GM12878 (cell line): Measurements from ENCODE around the gene CFLAR. TPM values are rescaled to one million over a fixed set of nuclear protein-coding genes. Genes with fewer than 3 reads are reported as not detected.

Source experiments
- ATF3 ChIP-seq: IDR thresholded peaks from 2 replicates; pipeline ENCODE4 v1.6.1; 2011; ENCODE audit warnings: low read depth, mild to moderate bottlenecking, low read length, moderate library complexity, borderline replicate concordance; ENCODE audit errors: extremely low read depth
- ATF7 ChIP-seq: fragments of 450-650 bp; IDR thresholded peaks from 2 replicates; pipeline ENCODE4 v1.6.1; 2016; ENCODE audit warnings: low read depth, mild to moderate bottlenecking
- CHD2 ChIP-seq: IDR thresholded peaks from 2 replicates; pipeline ENCODE4 v1.6.1; 2011; ENCODE audit warnings: low read depth, low read length, improper control_type of control experiment, borderline replicate concordance
- ESRRA ChIP-seq: IDR thresholded peaks from 2 replicates; pipeline ENCODE4 v1.6.1; 2012; ENCODE audit warnings: mild to moderate bottlenecking, low read length, improper control_type of control experiment
- ETV6 ChIP-seq, 2 experiments: fragments of 450-650 bp in 1 of 2; IDR thresholded peaks in 1 of 2; conservative IDR thresholded peaks in 1 of 2; 2 replicates each; pipeline ENCODE4 v1.6.1; 2014; ENCODE audit warnings: antibody characterized with exemption in 1 of 2, borderline replicate concordance in 1 of 2, low read depth in 1 of 2, mild to moderate bottlenecking in 1 of 2, moderate library complexity in 1 of 2
- GABPA ChIP-seq: IDR thresholded peaks from 2 replicates; pipeline ENCODE4 v1.6.1; 2014; ENCODE audit warnings: antibody characterized with exemption, low read depth, mild to moderate bottlenecking, inconsistent platforms
- HDAC6 ChIP-seq: fragments of 200-600 bp; sonication (generic); IDR thresholded peaks from one replicate; pipeline ENCODE4 v1.8.0; 2017; ENCODE audit warnings: antibody characterized with exemption; ENCODE audit not compliant: unreplicated experiment
- MTA3 ChIP-seq: IDR thresholded peaks from 2 replicates; pipeline ENCODE4 v1.6.1; 2012; ENCODE audit warnings: low read length, inconsistent platforms, borderline replicate concordance
- NFYA ChIP-seq: IDR thresholded peaks from 2 replicates; pipeline ENCODE4 v1.6.1; 2011; ENCODE audit warnings: low read depth, mild to moderate bottlenecking, low read length, improper control_type of control experiment, borderline replicate concordance
- NR2C2 ChIP-seq: IDR thresholded peaks from 2 replicates; pipeline ENCODE4 v1.6.1; 2011; ENCODE audit warnings: borderline replicate concordance, low read depth; ENCODE audit not compliant: control insufficient read depth, insufficient read length
- NR2F1 ChIP-seq: fragments of 450-650 bp; conservative IDR thresholded peaks from 2 replicates; pipeline ENCODE4 v1.6.1; 2017; ENCODE audit warnings: mild to moderate bottlenecking
- POU2F2 ChIP-seq: IDR thresholded peaks from 3 replicates; pipeline ENCODE4 v1.6.1; 2011; ENCODE audit warnings: low read depth, mild to moderate bottlenecking, low read length, borderline replicate concordance
- RELA ChIP-seq: fragments of 450-650 bp; IDR thresholded peaks from 2 replicates; pipeline ENCODE4 v1.8.0; 2014; ENCODE audit warnings: borderline replicate concordance; ENCODE audit not compliant: partially characterized antibody
- RUNX3 ChIP-seq: IDR thresholded peaks from 2 replicates; pipeline ENCODE4 v1.6.1; 2012; ENCODE audit warnings: low read length, inconsistent platforms
- SIX5 ChIP-seq: IDR thresholded peaks from 2 replicates; pipeline ENCODE4 v1.6.1; 2011; ENCODE audit warnings: mild to moderate bottlenecking, low read depth, low read length, moderate library complexity; ENCODE audit not compliant: severe bottlenecking
- SMARCA5 ChIP-seq: fragments of 450-650 bp; IDR thresholded peaks from 2 replicates; pipeline ENCODE4 v1.6.1; 2017; ENCODE audit warnings: mild to moderate bottlenecking
- USF1 ChIP-seq: IDR thresholded peaks from 2 replicates; pipeline ENCODE4 v1.6.1; 2011; ENCODE audit warnings: borderline replicate concordance, low read depth, mild to moderate bottlenecking, moderate library complexity, mixed read lengths, low read length; ENCODE audit not compliant: insufficient read depth; ENCODE audit errors: extremely low read length
- ZNF207 ChIP-seq: fragments of 450-650 bp; IDR thresholded peaks from 2 replicates; pipeline ENCODE4 v1.6.1; 2014; ENCODE audit warnings: antibody characterized with exemption, mild to moderate bottlenecking, borderline replicate concordance
- ZNF384 ChIP-seq: IDR thresholded peaks from 2 replicates; pipeline ENCODE4 v1.6.1; 2012; ENCODE audit warnings: low read depth, mild to moderate bottlenecking, low read length, improper control_type of control experiment, borderline replicate concordance
- ZNF687 ChIP-seq: fragments of 450-650 bp; IDR thresholded peaks from 2 replicates; pipeline ENCODE4 v1.6.1; 2017; ENCODE audit warnings: mild to moderate bottlenecking, moderate library complexity
- polyA plus RNA-seq, 11 experiments: library from polyadenylated mRNA; depleted of rRNA in 4 of 11; unstranded in 6 of 11; stranded (reverse) in 5 of 11; fragments of >200 nt; fragmentation: Nextera tagmentation in 4 of 11; fragmentation: Illumina TruSeq in 1 of 11; extraction: Ambion mirVana in 4 of 11; extraction: Trizol in 1 of 11; gene quantifications; 1 replicate in 1 of 11; 2 replicates in 10 of 11; pipeline versions ENCODE4 v1.2.1 to v1.2.3, GENCODE V29; 2011 to 2016; ENCODE audit warnings: inconsistent platforms in 2 of 11, missing spikeins in 2 of 11, low read depth in 1 of 11
- total RNA-seq, 4 experiments: library from RNA; depleted of rRNA in 3 of 4; stranded (reverse); fragments of >200 nt in 3 of 4; fragmentation: Illumina TruSeq in 1 of 4; extraction: Trizol in 1 of 4; gene quantifications; 2 replicates each; pipeline versions ENCODE4 v1.2.1 to v1.2.3, GENCODE V29; 2013 to 2021
- TF ChIP-seq, protein P1 (sequence below): fragments of 450-650 bp; IDR thresholded peaks from 2 replicates; pipeline ENCODE4 v1.6.1; 2017; ENCODE audit warnings: mild to moderate bottlenecking
- TF ChIP-seq, protein P2 (sequence below): IDR thresholded peaks from 2 replicates; pipeline ENCODE4 v1.6.1; 2012; ENCODE audit warnings: low read depth, low read length, improper control_type of control experiment

The CFLAR gene
- total and polyA plus RNA-seq, 10 of the 15 experiments (the other 5 are each of a cell fraction or from before 2014, with no cell fraction given) = 80.6 to 181 (median 101) TPM

DNA sequence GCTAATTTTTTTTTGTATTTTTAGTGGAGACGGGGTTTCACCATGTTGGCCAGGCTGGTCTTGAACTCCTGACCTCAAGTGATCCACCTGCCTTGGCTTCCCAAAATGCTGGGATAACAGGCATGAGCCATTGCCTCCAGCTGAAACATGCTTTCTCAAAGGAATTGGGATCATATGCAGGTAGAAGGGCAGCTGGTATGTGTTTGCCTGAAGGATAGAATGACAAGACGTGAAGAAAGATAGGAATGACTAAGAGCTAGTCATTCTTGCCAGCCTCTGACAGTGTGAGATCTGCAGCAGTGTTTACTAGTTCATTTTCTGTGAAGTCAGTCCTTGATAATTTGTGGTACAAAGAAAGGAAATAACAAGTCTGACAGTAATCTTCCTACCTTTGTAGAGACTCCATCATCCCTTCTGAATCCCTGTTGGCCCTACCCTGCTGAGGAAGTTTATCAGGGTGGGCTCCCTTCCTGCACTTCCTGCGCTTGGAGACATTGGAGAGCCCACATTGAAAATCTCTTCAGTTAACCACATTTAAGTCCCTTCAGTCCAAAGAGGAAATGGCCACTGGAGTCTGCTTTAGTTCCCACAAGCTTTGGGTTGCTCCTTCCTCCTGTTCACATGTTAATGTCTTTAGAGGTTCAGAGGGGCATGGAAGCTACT is 14.7 kb downstream of the CFLAR start (continued):
- TF ChIP-seq USF1 (no peak), ZNF687 (no peak), MTA3 (peak; percentile 24; the same call in 1 of the 2 replicates), SMARCA5 (no peak), NR2F1 (no peak), NFYA (no peak), HDAC6 (no peak), RUNX3 (peak; percentile 61), GABPA (no peak), ESRRA (no peak), ETV6 (conservative IDR thresholded peaks at IDR 0.05 in 1 of 2, IDR thresholded peaks at IDR 0.05 in 1 of 2; ENCODE audit: borderline replicate concordance in 1 of 2, low read depth in 1 of 2) (peak in 1 of 2 experiments; percentile 51; a peak in 1 of 4 replicates), RELA (no peak), ATF3 (no peak), ATF7 (no peak), NR2C2 (no peak), POU2F2 (no peak), SIX5 (no peak), ZNF384 (no peak), CHD2 (no peak), ZNF207 (no peak)
- TF ChIP-seq, protein P1, sequence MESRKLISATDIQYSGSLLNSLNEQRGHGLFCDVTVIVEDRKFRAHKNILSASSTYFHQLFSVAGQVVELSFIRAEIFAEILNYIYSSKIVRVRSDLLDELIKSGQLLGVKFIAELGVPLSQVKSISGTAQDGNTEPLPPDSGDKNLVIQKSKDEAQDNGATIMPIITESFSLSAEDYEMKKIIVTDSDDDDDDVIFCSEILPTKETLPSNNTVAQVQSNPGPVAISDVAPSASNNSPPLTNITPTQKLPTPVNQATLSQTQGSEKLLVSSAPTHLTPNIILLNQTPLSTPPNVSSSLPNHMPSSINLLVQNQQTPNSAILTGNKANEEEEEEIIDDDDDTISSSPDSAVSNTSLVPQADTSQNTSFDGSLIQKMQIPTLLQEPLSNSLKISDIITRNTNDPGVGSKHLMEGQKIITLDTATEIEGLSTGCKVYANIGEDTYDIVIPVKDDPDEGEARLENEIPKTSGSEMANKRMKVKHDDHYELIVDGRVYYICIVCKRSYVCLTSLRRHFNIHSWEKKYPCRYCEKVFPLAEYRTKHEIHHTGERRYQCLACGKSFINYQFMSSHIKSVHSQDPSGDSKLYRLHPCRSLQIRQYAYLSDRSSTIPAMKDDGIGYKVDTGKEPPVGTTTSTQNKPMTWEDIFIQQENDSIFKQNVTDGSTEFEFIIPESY = no peak
- TF ChIP-seq, protein P2, sequence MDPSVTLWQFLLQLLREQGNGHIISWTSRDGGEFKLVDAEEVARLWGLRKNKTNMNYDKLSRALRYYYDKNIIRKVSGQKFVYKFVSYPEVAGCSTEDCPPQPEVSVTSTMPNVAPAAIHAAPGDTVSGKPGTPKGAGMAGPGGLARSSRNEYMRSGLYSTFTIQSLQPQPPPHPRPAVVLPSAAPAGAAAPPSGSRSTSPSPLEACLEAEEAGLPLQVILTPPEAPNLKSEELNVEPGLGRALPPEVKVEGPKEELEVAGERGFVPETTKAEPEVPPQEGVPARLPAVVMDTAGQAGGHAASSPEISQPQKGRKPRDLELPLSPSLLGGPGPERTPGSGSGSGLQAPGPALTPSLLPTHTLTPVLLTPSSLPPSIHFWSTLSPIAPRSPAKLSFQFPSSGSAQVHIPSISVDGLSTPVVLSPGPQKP = no peak
